GM12892 (cell line): ENCODE results near the gene CDK5R2. TPM values are rescaled to one million over a fixed set of nuclear protein-coding genes. Genes with fewer than 3 reads are reported as not detected.
"Not testable (repeated sequence)": the region's sequence is repeated elsewhere in the genome, so short reads cannot be mapped to it uniquely, and the experiment has no call there.

Experiments used
- DNase-seq: peaks from one replicate; pipeline ENCODE4 v3.0.0; 2011; ENCODE audit not compliant: insufficient read length
- FAIRE-seq: peaks from 2 replicates; lab custom pipeline; 2011; peaks lifted over from hg19 to GRCh38; lab: Jason Lieb, UNC
- POLR2A ChIP-seq: IDR thresholded peaks from 2 replicates; pipeline ENCODE4 v1.6.1; 2011; ENCODE audit warnings: low read depth, low read length, control low read depth
- POLR2AphosphoS5 ChIP-seq: IDR thresholded peaks from 2 replicates; pipeline ENCODE4 v1.6.1; 2011; ENCODE audit warnings: low read depth, low read length, control low read depth
- TAF1 ChIP-seq: IDR thresholded peaks from 2 replicates; pipeline ENCODE4 v1.6.1; 2011; ENCODE audit warnings: low read depth, mild to moderate bottlenecking, control low read depth, low read length, borderline replicate concordance
- polyA plus RNA-seq: library from polyadenylated mRNA; unstranded; fragments of >200 nt; gene quantifications from one replicate; pipeline ENCODE4 v1.2.1, GENCODE V29; 2012; ENCODE audit warnings: missing spikeins, inconsistent platforms; ENCODE audit not compliant: missing spikeins

Gene CDK5R2
- polyA plus RNA-seq, result not detected

DNA sequence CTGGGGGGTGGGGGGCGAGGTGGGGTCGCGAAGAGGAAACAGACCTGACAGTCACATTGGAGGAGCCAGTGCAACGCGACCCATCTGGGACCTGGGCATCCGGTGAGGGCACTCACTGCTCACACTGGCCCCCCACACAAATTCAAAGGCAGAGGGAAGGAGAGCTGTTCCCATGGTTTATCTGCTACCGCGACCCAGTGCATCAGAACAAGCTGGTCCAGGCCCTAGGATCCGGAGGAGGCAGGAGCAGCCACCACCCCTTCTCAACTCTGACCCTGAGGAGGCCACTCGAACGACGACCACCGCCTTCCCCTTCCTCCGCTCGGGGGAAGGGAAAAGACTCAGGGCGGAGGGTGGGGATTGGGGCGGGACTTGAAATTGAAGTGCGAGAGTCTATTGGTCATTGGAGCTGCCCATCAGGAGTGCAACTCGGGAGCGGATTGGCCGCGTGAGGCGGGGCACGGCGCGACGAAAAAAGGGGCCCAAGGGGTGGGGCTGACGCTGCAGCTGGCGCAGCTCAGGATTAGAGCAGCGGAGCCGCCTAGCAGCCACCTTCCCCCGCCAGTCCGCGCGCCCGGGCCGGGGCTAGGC is at the start of gene CDK5R2:
Gene CDK5R2 (plus strand): TSS at position 526 of the 591 bp plus-strand sequence. CDS start 155 bp downstream, outside the sequence.
- FAIRE-seq, result peak; percentile 93
- peak; percentile 99 for DNase-seq
- TF ChIP-seq TAF1, result no peak
- TF ChIP-seq POLR2A, result no peak
- TF ChIP-seq POLR2AphosphoS5, result no peak

DNA sequence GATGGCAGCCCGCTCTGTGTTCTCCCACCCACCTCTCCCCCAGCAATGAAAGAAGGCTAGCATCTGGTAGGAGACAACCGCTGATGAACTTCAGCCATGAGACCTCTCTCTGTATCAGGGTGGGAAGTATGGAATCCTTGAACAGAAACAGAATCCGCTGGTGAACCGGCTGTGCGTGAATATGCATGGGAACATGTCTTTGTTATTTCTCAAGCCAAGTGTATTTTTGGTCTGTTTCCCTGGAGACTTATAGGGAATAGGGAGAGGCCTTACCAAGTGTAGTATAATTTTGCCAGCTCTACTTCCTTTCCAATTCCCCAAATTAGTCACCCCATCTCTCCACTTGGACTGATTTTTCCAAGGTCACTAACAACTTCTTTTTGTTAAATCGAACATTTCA is 48.7 kb upstream of the CDK5R2 start:
- no peak for TF ChIP-seq POLR2A
- TF ChIP-seq POLR2AphosphoS5, result no peak
- no peak for TF ChIP-seq TAF1
- no peak for DNase-seq
- FAIRE-seq, result no peak

DNA sequence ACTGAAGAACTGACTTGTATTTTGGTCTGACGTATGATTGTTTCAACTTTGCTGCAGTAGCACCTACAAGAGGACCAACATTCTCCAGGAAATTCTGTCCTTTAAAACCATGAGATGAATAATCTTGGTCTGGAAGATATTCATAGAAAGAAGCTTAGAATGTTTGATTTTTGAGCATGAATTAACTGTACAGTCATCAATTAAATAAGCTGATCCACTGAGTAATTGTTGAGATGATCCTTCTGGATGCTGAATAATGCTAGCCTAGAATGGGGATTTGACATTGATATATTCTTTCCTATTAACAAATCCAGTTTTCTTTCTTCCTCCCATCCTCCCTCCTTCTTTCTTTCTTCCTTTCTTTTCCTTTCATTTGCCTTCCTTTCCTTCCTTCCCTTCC is 39.0 kb upstream of the CDK5R2 start:
- DNase-seq, result no peak
- TF ChIP-seq POLR2AphosphoS5 (no peak), TAF1 (no peak), POLR2A (no peak)
- no peak for FAIRE-seq

DNA sequence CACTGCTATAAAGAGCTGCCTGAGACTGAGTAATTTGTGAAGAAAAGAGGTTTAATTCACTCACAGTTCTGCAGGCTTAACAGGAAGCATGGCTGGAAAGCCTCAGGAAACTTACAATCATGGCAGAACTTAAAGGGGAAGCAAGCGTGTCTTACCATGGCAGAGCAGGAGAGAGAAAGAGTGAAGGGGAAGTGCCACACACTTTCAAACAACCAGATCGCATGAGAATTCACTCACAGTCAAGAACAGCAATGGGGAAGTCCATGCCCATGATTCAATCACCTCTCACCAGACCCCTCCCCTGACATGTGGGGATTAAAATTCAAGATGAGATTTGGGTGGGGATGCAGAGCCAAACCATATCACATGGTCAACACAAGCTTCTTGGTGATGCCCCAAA is 34.7 kb upstream of the CDK5R2 start:
- FAIRE-seq (no peak), DNase-seq (no peak)
- TF ChIP-seq POLR2AphosphoS5 (no peak), POLR2A (no peak), TAF1 (no peak)

DNA sequence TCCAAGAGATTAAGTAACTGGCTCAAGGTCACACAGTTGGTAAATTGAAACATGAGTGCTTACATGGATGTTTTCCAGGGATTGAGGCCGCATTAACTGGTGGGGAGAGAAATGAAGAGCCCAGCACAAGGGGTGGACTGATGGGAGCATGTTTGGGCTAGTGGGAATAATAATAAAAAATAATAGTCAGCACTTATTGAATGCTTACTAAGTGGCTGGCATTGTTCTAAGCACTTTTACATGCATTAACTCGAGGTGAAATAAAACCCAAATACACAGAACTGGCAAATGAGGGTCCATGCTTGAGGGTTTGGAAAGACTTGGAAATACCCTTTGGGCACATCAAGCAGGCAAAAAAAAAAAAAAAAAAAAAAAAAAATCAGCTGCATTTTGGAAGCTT is 34.0 kb upstream of the CDK5R2 start:
- FAIRE-seq (no peak), DNase-seq (no peak)
- no peak for TF ChIP-seq POLR2A
- no peak for TF ChIP-seq TAF1
- TF ChIP-seq POLR2AphosphoS5, result no peak

DNA sequence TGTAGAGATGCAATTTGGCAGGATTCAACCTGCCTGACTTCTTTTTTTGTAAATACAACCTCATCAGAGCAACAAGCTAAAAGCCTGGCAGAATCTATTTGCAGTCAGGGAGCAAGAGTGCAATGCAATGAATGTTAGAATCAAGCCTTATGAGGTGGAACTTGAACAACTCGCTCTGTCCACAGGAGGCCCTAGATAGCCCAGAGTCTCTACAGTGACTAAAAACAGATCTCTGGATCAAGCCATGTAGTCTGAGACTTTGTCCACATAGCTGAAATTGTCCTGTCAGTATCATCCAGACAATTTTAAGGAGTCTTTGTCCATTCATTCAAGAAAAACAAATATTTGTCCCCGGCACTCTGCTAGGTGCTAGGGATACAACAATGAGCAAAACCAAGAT is 32.0 kb upstream of the CDK5R2 start:
- FAIRE-seq (no peak), DNase-seq (no peak)
- TF ChIP-seq POLR2AphosphoS5 (no peak), POLR2A (no peak), TAF1 (no peak)

DNA sequence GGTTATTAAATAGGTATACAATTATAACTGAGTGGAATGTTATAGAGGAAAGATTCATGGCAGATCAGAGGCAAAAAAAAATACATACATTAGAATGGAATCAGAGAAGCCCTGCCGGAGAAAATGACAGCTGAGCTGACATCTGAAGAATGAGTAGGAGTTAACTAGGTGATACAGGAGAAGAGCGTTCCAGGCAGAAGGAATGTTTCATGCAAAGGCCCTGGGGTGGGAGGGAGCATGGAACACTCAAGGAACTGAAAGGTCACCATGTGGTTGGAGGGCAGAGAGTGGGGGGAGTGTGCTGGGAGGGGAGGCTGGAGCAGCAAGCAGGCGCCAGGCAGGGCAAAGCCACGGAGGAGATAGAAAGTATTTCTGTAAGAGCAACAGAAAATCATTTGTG is 31.6 kb upstream of the CDK5R2 start:
- FAIRE-seq (no peak), DNase-seq (no peak)

DNA sequence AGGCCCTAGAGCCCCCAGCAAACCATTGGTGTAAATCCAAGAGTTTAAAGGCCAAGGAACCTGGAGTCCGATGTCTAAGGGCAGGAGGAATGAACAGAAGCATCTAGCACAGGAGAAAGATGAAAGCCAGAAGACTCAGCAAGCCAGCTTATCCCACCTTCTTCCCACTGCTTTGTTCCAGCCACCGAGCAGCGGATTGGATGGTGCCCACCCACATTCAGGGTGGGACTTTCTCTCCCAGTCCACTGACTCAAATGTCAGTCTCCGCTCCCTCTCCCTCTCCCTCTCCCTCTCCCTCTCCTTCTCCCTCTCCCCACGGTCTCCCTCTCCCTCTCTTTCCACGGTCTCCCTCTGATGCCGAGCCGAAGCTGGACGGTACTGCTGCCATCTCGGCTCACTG is 29.0 kb upstream of the CDK5R2 start:
- not testable (repeated sequence) for FAIRE-seq, DNase-seq

More for the DNA sequence above, 31.6 kb upstream of the CDK5R2 start:
- no peak for TF ChIP-seq POLR2AphosphoS5
- TF ChIP-seq TAF1, result no peak
- no peak for TF ChIP-seq POLR2A

DNA sequence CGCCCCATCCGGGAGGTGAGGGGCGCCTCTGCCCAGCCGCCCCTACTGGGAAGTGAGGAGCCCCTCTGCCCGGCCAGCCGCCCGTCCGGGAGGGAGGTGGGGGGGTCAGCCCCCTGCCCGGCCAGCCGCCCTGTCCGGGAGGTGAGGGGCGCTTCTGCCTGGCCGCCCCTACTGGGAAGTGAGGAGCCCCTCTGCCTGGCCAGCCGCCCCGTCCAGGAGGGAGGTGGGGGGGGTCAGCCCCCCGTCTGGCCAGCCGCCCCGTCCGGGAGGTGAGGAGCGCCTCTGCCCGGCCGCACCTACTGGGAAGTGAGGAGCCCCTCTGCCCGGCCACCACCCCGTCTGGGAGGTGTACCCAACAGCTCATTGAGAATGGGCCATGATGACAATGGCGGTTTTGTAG is 27.7 kb upstream of the CDK5R2 start:
- DNase-seq, FAIRE-seq: not testable (repeated sequence)

DNA sequence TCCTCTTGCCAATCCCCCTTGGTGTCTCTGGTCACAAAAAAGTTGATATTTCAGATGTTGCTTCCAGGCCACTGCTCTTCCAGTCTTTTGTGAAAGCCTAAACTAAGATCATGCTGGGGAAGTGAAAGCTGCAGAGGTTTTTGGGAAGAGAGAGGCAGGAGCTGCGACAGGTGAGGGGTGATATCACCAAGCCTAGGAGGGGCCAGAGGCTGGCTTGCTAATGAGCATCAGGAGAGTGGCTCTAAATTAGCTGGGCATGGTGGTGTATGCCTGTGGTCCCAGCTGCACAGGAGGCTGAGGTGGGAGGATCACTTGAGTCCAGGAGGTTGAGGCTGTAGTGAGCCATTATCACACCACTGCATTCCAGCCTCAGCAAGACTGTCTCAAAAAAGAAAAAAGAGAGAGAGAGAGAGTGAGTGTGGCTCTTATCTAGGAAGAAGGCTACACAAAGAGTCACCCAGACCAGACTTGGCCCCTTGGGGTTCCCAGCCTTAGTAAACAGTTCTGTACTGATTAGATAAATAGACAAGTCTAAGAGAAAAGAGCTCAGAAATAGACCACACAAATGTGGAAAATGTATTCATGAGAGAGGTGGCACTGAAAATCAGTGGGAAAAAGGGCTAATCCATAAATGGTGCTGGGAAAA is 14.6 kb upstream of the CDK5R2 start:
- TF ChIP-seq TAF1 (no peak), POLR2A (no peak), POLR2AphosphoS5 (no peak)
- DNase-seq, result no peak
- FAIRE-seq, result no peak

DNA sequence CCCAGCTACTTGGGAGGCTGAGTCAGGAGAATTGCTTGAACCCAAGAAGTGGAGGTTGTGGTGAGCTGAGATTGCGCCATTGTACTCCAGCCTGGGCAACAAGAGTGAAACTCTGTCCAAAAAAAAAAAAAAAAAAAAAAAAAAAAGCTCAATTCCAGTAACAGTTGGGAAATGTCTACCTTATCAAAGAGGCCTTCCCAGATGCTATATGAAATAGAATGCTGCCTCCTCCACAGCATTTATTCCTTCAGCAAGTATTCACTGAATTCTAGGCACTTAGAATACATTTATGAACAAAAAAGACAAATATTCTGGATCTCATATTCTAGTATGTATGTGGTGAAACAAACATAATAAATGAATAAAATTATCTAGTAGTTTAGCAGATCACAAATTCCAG is 12.8 kb upstream of the CDK5R2 start:
- TF ChIP-seq POLR2A (no peak), POLR2AphosphoS5 (no peak), TAF1 (no peak)
- no peak for DNase-seq
- no peak for FAIRE-seq

DNA sequence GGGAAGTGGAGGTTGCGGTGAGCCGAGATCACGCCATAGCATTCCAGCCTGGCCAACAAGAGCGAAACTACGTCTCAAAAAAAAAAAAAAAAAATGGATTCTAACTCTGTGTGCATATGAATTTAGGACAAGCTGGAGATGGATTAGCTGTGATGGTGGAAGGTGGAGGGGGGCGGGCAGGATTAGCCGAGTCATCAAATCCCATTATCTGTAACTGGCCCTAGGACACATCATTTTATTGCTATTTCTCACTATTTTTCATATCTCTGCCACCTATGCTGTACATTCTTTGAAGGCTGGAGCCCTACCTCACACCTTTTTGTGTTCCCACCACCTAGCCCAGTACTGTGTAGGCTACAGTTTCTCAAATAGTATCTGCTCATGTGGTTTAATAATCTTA is 7.3 kb upstream of the CDK5R2 start:
- no peak for DNase-seq
- no peak for TF ChIP-seq POLR2AphosphoS5
- no peak for TF ChIP-seq POLR2A
- no peak for TF ChIP-seq TAF1
- FAIRE-seq, result no peak

DNA sequence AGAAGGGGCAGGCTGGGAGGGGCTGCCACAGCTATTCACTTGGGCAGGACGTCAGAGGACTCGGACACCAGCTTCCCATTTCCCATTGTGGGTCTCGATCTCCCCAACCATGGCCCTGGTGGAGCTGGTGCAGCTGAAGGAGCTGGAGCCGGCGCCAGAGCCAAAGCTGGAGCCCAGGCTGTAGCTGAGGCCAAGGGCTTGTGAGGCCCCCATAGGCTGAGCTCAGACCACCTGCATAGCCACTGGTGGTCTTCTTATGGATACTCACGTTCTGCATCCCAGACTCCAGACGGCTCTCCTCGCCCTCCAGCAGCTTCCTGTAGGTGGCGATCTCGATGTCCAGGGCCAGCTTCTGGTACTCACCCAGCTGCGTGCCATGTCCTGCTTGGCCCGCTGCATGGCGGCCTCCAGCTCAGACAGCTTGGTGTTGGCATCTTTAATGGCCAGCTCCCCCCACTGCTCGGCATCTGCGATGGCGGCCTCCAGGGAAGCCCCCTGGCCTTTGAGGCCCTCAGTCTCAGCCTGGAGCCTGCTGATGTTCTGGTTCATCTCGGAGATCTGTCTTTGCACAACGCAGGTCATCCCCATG is 6.0 kb upstream of the CDK5R2 start:
- TF ChIP-seq POLR2AphosphoS5 (no peak), TAF1 (no peak), POLR2A (no peak)
- FAIRE-seq, result no peak

More for the DNA sequence above, 6.0 kb upstream of the CDK5R2 start:
- no peak for DNase-seq
